HG02981 (cell line): ENCODE data around the gene BAZ1B.
"Not testable (repeated sequence)": the region's sequence is repeated elsewhere in the genome, so short reads cannot be mapped to it uniquely, and the experiment has no call there.

ENCODE experiments used
- ATAC-seq: cut with Tn5 transposase; IDR thresholded peaks from one replicate; pipeline ENCODE4 v1.9.1; 2021; ENCODE audit warnings: mild to moderate bottlenecking, moderate library complexity; ENCODE audit not compliant: unreplicated experiment

Gene BAZ1B

DNA sequence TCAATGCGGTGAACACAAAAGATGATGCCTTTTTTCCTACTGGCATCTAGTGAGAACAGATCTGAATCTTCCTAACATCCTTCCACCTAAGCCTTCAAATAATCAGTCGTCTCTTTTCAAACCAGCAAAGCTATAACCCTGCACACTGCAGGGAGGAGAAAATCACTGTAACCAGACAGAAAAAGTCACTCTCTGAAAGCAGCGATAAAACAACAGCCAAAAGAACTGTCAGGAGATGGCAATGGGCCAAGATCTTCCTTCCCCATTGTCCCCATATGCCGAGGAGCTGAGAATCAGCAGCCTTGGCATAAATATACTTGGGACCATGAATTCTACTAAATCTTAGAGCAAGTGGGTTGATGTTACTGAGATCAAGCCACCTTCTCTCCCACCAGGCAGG, 75.4 kb downstream of the BAZ1B start:
- ATAC-seq, result no peak

DNA sequence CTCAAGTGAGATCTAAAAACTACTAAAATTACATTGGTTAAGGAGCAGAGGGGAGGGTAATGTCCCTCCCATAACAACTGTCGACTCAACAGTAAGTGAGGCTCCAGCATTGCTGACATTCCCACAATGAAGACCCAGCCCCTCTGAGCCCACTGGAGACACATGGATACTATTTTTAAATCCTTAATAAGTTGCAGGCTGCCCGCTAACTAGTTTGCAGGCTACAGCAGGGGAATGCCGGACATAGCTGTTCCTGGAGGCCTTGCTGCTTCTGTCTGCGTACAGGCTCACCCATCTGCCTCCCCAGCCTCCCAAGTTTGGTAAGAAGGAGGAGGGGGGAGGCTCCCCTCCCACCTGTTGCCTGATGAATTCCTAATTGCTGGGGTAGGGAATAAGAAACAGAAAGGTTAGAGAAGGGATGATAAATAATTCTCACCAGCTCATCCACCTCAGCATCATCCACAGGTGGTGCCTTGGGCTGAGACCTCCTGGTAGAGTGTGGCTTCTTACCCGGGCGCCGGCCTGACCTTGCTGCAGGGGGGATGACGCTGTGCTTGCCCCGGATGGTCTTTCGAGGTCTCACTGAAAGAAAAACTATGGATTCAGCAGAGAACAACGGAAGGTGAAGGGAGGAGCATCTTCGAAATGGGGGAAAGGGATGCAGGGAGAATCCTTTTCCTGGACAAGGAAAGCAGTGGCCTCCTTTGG, 78.4 kb downstream of the BAZ1B start:
- no peak for ATAC-seq

DNA sequence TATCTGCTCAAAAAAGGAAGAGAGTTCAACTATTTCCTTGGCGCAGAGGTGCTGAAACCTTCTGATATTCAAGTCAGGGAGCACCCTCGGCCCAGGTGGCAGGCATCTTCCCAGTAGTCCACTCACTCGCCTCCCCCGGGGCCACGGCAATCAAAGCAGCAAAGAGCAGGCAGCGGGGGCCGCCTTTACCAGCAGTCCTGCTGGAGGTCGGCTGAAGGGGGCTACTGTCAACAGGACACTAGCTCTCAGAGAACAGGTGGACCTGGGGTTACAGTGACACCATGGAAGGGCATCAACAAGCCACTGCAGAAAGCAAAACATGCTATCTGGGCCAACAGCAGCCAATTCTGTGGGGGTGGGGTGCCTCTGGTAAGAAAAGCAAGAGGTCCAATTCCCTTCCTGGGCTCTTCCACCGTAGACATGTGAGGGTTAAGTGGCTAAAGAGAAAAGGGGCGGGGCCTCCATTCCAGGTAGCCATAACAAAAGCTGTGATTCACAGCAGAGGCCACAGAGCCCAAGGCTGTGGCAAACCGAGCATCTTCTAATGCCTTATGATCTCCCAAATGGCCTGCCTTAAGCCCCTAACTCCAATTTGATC, 79.1 kb downstream of the BAZ1B start:
- no peak for ATAC-seq

DNA sequence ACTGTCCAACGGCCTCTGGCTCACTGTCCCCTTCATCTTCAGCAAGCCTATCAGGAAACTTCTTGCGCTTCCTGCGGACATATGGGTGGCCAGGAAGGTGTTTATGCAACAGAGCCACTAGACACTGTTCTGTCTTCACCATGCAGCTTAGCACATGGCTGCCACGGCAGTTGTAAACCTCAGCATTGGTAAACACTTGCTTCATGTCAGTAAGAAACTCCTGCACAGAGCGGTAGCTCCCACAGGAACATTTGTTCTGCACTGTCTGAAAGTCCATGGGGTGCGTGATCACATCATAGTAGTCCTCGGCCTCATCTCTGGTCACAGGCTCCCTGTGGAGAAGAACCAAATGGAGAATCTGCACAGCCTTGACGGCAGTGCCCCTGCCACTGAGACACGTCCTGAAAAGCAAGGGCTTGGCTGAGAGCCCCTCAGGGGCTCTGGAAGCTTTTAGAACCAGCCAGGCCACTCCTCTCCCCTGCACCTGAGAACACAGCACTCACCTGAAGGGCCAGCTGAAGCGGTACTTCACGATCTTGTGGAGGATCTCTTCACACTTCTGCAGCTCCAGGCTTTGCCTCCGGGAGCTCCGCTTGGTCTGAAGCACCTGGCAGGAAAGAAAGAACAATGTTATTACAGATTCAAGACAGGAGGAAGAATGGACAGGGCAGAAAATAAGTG, 79.7 kb downstream of the BAZ1B start:
- no peak for ATAC-seq

DNA sequence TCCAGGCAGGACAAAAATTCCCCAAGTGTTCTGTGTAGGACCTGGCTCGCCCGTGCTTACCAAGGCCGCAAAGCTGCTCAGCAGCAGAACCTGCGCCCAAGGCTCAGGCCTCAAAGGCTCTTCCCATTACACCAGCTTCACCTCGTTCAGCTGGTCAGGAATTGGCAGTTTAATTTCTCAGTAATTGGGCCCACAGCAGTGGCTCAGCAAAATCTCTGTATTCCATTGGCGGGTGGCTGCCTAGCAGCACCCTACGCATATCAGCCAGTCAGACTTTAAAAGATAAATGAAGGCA, 82.7 kb downstream of the BAZ1B start:
- no peak for ATAC-seq

DNA sequence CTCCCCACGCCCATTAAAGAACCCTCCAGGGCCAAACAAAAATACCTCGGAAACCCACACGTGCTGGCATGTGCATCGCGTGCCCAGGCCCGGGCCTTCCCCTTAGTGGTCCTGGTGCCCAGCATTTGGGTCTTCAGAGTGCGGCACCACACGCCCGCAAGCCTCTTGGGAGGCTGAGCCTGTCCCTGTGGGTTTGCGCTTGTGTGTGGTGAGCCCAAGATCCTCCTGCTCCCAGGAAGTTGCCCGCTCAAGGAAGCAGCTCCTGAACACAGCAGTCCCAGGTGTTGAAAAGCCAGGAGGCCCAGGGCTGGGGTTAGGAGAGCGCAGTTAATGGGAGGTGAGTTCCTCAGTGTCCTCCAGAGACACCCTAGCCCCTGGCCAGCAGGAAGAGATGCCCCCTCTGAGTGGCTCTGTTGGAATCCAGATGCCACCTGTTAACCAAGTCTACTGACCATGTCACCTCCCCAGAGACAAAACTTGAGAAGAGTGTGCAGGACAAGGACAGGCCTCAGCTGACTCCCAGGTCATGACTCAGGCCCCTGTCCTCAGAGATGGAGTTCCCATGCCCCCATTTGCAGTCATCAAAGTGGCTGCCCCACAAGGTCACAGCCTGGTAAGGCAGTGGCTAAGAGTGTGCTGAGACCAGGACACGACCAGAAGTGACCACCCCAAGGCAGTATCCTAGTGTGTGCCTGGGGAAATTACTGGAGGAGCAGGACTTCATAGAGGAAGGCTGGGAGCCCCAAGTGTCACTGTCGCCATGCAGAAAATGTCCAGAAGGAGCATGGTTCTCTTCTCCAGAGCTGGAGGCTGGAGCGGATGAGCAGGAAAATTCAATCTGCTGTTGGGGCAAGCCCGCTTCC, 83.3 kb downstream of the BAZ1B start:
- ATAC-seq, result no peak

DNA sequence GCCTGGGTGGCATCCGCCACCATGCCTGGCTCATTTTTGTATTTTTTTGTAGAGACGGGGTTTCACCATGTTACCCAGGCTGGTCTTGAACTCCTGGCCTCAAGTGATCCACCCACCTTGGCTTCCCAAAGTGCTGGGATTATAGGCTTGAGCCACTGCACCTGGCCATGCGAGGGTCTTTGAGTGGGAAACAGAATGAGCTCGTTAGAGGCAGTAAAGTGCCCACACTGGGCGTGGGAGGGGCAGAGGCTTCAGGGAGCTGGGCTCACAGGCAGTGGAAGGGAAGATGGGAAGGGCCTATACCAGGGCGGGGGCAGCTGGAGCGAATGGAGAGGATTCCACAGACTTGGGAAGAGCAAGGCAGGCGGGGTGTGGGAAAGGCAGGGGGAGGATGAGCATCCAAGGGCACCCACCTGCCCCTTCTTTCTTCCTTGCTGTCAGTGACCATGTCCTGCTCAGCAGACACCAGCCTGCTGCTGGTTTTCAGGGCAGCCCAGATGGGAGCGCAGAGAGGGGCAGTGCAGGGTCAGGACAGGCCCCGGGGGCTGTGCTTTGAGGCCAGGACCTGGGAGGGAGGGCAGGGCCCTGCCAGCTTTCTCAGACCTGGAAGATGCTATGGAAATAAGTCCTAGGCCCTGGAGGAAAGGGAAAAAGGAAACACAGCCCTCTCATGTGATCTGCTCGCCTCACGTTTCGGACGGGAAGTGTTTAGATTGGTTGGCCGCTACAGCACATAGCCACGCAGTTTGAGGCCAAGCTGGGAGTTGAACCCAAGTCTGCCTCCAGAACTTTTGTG, 84.3 kb downstream of the BAZ1B start:
- no peak for ATAC-seq

DNA sequence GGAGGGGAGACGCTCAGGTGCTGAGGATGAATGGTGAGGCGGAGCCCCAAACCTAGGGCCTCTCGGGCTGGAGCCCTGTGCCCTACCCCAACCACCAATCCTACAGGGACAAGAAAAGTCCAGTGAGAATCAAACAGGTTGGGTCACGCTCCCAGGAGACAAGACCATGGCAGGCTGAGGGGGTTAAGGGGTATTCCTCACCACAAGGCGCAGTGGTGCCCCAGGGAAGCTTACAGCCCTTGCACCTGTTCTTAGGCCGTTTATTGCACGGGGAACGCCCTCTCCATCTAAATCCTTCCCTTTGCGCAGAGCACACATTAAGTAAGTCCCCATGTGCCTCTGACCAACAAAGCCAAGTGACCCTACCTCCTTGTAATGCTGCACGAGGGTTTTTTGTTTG, 85.0 kb downstream of the BAZ1B start:
- ATAC-seq, result no peak

DNA sequence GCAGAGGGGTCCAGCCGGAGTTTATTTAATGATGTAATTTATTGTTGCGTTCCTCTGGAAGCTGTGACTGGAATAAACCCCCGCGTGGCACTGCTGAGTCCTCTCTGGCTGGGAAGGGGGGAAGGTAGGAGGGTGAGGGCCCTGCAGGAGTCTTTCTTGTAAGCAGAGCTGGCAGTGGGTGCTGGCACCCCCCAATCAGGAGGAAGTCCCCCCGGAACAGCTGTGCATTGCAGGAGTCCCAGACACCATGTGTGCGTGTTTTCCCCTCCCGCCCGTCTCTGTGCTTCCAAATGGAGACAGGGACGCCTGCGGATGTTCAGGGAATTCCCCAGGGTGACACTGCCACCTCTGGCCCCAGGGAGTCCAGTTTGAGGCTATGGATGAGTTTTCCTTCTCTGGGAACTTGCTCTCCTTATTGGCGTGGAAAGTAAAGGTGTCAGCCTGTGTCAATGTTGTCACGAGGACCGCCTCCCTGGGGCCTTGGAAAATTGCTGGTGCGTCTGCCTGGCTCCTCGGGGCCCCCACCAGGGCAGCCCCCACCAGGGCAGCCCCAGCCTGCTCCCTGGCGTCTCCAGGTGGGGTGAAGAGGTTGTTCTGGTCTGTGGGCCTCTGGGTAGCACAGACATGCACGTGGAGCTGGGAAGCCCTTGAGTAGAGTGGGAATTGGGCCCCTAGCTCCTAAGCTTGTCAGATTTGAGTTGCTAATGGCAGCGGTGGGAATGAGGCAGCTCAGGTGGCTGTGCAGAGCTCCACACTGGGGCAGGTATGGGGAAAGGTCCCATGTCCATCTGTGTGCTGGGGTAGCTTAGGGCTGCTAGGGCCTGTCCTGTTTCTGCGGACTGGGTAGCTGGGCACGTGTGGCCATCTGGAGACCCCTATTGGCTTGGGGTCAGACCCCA, 85.8 kb downstream of the BAZ1B start:
- no peak for ATAC-seq

DNA sequence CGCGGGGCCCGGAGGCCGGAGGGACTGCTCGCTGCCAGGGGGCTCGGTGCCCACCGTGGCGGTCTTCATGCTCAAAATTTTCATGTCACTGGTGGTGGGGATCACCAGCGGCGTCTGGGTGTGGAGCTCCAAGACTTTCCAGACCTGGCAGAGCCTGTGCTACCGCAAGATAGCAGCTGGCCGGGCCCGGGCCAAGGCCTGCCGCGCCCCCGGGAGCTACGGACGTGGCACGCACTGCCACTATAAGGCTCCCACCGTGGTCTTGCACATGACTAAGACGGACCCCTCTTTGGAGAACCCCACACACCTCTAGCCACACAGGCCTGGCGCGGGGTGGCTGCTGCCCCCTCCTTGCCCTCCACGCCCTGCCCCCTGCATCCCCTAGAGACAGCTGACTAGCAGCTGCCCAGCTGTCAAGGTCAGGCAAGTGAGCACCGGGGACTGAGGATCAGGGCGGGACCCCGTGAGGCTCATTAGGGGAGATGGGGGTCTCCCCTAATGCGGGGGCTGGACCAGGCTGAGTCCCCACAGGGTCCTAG, 86.6 kb downstream of the BAZ1B start:
- ATAC-seq, result no peak

DNA sequence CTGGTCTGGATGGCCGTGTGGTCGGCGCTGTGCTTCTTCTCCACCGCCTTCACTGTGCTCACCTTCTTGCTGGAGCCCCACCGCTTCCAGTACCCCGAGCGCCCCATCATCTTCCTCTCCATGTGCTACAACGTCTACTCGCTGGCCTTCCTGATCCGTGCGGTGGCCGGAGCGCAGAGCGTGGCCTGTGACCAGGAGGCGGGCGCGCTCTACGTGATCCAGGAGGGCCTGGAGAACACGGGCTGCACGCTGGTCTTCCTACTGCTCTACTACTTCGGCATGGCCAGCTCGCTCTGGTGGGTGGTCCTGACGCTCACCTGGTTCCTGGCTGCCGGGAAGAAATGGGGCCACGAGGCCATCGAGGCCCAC, 87.4 kb downstream of the BAZ1B start:
- ATAC-seq, result no peak

DNA sequence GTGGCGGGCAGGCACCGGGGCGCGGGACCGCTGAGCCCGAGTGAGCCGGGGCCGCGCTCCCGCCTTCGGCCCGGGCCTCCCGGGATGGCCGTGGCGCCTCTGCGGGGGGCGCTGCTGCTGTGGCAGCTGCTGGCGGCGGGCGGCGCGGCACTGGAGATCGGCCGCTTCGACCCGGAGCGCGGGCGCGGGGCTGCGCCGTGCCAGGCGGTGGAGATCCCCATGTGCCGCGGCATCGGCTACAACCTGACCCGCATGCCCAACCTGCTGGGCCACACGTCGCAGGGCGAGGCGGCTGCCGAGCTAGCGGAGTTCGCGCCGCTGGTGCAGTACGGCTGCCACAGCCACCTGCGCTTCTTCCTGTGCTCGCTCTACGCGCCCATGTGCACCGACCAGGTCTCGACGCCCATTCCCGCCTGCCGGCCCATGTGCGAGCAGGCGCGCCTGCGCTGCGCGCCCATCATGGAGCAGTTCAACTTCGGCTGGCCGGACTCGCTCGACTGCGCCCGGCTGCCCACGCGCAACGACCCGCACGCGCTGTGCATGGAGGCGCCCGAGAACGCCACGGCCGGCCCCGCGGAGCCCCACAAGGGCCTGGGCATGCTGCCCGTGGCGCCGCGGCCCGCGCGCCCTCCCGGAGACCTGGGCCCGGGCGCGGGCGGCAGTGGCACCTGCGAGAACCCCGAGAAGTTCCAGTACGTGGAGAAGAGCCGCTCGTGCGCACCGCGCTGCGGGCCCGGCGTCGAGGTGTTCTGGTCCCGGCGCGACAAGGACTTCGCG, 88.0 kb downstream of the BAZ1B start:
- ATAC-seq, result peak; percentile 16

DNA sequence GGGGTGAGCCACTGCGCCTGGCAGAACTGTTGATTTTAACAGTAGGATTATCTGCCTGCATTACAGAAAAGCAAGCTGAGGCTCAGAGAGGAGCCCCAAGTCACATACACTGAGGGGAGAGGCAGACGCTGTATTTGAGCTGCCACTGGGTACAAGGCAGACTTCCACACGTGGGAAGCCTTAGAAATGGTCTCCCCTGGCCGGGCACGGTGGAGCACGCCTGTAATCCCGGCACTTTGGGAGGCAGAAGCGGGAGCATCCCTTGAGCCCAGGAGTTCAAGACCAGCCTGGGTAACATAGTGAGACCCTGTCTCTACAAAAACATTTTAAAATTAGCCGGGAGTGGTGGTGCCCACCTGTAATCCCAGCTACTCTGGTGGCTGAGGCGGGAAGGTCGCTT, 89.4 kb downstream of the BAZ1B start:
- ATAC-seq, result no peak

DNA sequence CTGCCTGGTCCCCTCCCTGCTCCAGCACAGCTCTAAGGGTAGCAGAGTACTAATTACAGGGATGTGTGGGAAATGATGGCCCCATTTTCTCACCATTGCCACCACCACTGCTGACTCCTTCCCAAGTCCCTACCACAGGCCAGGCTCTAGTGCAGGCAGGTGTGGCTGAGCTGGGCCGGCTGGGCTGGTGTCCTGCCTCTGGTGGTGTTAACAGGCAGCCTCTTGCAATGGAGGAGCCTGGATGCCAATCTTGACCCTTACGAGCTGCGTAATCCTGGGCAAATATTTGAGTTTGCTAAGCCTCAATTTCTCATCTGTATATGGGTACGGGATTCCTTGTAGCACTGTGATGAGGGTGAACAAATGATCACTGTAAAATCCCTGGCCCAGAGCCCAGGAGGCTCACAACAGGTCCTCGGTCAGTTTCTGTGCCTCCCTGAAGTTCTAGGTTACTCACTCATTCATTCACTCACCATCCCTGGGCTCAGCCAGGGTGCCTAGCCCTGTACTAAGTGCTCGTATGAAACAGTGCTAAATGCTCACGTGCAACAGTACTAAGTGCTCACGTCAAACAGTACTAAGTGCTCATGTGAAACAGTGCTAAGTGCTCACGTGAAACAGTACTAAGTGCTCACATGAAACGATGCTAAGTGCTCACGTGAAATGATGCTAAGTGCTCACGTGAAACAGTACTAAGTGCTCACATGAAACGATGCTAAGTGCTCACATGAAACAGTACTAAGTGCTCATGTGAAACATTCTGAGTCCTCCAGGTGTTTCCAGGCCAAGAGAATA, 90.9 kb downstream of the BAZ1B start:
- no peak for ATAC-seq

DNA sequence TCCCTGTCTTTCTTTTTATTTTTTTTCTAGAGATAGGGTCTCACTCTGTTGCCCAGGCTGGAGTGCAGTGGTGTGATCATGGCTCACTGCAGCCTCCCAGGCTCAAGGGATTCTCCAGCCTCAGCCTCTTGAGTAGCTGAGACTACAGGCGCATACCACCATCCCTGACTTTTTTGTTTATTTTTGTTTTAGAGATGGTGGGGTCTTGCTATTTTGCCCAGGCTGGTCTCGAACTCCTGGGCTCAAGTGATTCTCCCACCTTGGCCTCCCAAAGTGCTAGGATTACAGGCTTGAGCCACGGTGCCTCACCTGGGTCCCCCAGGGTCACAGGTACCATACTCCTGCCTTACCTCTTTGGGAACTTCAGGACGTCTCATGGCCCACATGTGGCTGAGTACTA, 91.6 kb downstream of the BAZ1B start:
- ATAC-seq, result not testable (repeated sequence)

DNA sequence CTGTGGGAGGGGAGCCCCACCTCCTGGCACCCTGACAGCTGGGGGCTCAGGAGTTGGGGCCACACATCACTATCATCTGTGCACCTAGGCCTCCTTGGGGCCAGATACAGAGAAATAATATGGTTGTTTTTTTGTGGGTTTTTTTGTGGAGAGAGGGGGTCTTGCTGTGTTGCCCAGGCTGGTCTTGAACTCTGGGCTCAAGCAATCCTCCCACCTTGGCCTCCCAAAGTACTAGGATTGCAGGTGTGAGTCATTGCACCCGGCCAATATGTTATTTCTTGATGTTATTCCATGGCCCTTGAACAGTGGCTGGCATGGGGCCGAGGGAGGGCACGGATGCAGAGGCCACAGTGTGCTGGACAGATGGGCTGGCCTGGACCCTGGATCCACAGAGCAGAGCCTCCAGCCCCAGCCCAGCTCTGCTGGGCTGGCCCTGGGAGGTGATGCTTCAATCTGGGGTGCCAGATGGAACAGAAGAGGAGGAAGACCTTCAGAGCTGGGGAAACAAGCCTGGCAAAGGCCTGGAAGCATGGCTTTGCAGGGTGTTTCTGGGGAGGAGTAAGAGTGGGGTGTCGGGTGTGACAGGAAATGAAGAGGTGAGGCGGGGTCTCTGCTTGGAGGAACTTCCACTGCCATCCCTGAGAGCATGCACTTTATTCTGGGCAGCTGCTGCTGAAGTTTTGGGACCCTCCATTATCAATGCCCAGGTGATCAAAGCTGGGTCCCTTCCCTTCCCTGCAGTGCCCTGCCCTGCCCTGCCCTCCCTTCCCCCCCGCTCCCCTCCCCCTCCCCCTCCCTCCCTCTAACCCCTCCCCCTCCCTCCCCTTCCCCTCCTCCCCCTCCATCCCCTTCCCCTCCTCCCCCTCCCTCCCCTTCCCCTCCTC, 92.2 kb downstream of the BAZ1B start:
- ATAC-seq, result no peak

DNA sequence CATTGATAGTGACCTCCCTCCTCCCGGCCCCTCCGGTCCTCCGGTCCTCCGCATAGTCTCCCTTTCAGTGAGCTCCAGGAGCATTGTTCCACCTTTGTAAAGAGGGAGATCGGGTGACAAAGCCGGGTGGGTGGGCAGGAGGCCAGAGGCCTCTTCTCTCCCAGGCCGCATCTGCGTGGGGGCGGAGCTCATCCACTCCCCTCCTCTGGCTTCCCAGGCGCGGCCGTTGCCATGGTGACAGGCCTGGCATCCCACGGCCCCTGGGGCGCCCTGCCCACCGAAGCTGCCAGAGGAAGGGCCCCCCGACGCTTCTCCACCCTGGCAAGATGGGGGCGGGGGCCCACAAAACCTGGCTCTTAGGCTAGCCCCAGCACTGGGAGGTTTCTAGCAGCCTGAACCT, 92.9 kb downstream of the BAZ1B start:
- ATAC-seq, result no peak
